ENCODE results near the gene CLEC10A. TPM values are rescaled to one million over a fixed set of nuclear protein-coding genes. Genes with fewer than 3 reads are reported as not detected.

The CLEC10A gene
- total RNA-seq (2013; cell fraction: nucleolus; rRNA removed), result not detected in 2 replicates
- not detected in 2 replicates for total RNA-seq (2014; rRNA removed)
- total RNA-seq (2014; rRNA removed; fragmentation: Illumina TruSeq; extraction: Trizol), result not detected in 2 replicates
- not detected in 2 replicates for total RNA-seq (2021)
- polyA plus RNA-seq (2011; ENCODE audit: low read depth), result not detected
- polyA plus RNA-seq (2011; rRNA removed), result not detected in 2 replicates
- not detected in 2 replicates for polyA plus RNA-seq (2011; cell fraction: cytosol; rRNA removed)
- polyA plus RNA-seq (2011; cell fraction: nucleus; rRNA removed), result not detected in 2 replicates
- not detected in 2 replicates for polyA plus RNA-seq (2012)
- not detected in 2 replicates for polyA plus RNA-seq (2014; fragmentation: Illumina TruSeq; extraction: Trizol)
- polyA plus RNA-seq (2014; fragmentation: Nextera tagmentation; extraction: Ambion mirVana), result not detected
- polyA plus RNA-seq (2014; rRNA removed), result not detected in 2 replicates
- not detected for polyA plus RNA-seq (2016; fragmentation: Nextera tagmentation; extraction: Ambion mirVana)
- not detected in 2 replicates for polyA minus RNA-seq (2011; rRNA and poly(A)+ RNA removed)
- polyA minus RNA-seq (2011; cell fraction: cytosol; rRNA and poly(A)+ RNA removed), result not detected in 2 replicates
- not detected in 2 replicates for polyA minus RNA-seq (2011; cell fraction: nucleus; rRNA and poly(A)+ RNA removed)
- not detected for Bru-seq, nascent RNA
- BruChase-seq, experiment 1, labeled RNA remaining after a 6-hour chase, result not detected
- not detected for BruChase-seq, experiment 2, labeled RNA remaining after a 2-hour chase
- long read RNA-seq, experiment 1, result 0 reads
- long read RNA-seq, experiment 2, result 0 reads

GRCh38 chr17:7079581-7080455 lies at the start of gene CLEC10A:
Gene CLEC10A (minus strand): TSS chr17:7080251. CDS start chr17:7078812, 1,439 bp downstream.
- BruUV-seq (replicated peaks), result no TSS peak
- RAD21 ChIA-PET (ENCODE audit: unreplicated experiment), result no interaction called here
- no peak within 1 kb of the TSS for H3K27ac ChIP-seq (ENCODE audit: control insufficient read depth, insufficient read depth)
- CTCF ChIA-PET, result interaction anchor here (0.9 to 1.2 kb wide), 2 partner anchors 14 to 57 kb away, joined by 3 read pairs; no protein-coding TSS in a partner anchor
- no peak within 1 kb of the TSS for H2AFZ ChIP-seq (ENCODE audit: control insufficient read depth, low read depth, low read length)
- intact Hi-C loops (cut with micrococcal nuclease; ENCODE audit: unreplicated experiment), result no loop called here
- TF ChIP-seq NFYA (IDR thresholded peaks at IDR 0.05; ENCODE audit: borderline replicate concordance, low read depth, low read length) (no peak), MTA2 (IDR thresholded peaks at IDR 0.05; ENCODE audit: low read depth) (no peak), ESRRA (IDR thresholded peaks at IDR 0.05; ENCODE audit: low read length) (no peak), WRNIP1 (IDR thresholded peaks at IDR 0.05; ENCODE audit: borderline replicate concordance, low read depth, low read length) (no peak), LARP7 (IDR thresholded peaks at IDR 0.05) (no peak), FOXM1 (IDR thresholded peaks at IDR 0.05; ENCODE audit: low read depth, low read length) (no peak), KDM1A (IDR thresholded peaks at IDR 0.05; ENCODE audit: borderline replicate concordance) (no peak), EZH2 (IDR thresholded peaks at IDR 0.05; ENCODE audit: borderline replicate concordance, control insufficient read depth, low read depth, low read length) (no peak), RB1 (IDR thresholded peaks at IDR 0.05; ENCODE audit: borderline replicate concordance) (no peak), SUZ12 (IDR thresholded peaks at IDR 0.05; ENCODE audit: unreplicated experiment) (no peak), E2F4 (IDR thresholded peaks at IDR 0.05; ENCODE audit: low read depth, low read length) (no peak), TCF12 (IDR thresholded peaks at IDR 0.05; ENCODE audit: low read depth, low read length) (no peak), RUNX3 (IDR thresholded peaks at IDR 0.05; ENCODE audit: low read length) (no peak), BCLAF1 (IDR thresholded peaks at IDR 0.05) (no peak)
- H3K79me2 ChIP-seq (ENCODE audit: control insufficient read depth, insufficient read depth, low read length), result no peaks in the 10 kb centered on the region
- DNase-seq (ENCODE audit: low read depth, low spot score) (no peak), FAIRE-seq (no peak), ATAC-seq (no peak)
- no peaks in the 10 kb centered on the region for H3K9me3 ChIP-seq (replicated peaks; ENCODE audit: control insufficient read depth, insufficient read depth, low read length)
- SMC1A ChIA-PET (ENCODE audit: uncharacterized antibody, unreplicated experiment), result no interaction called here
- WGBS (ENCODE audit: insufficient coverage, insufficient replicate concordance, low lambda C conversion rate, missing lambda C conversion rate), result 45% methylated on average over 15 of the region's 15 CpGs
- POLR2A ChIA-PET, result no interaction called here
- H3K9ac ChIP-seq (ENCODE audit: control insufficient read depth, insufficient read depth, low read length), result no peak within 1 kb of the TSS
- in situ Hi-C loops (cut with MboI), result no loop called here
- H3K4me3 ChIP-seq, result no peak within 1 kb of the TSS
- no peaks in the 10 kb centered on the region for H3K27me3 ChIP-seq (replicated peaks in 1 of 2; ENCODE audit: control insufficient read depth in 2 of 2, insufficient read depth in 2 of 2, low read length in 1 of 2)
- H3K4me1 ChIP-seq (ENCODE audit: control insufficient read depth, insufficient read depth, low read length), result no peaks in the 10 kb centered on the region
- no peaks in the 10 kb centered on the region for H4K20me1 ChIP-seq (ENCODE audit: control insufficient read depth, insufficient read depth)
- no peaks in the 10 kb centered on the region for H3K36me3 ChIP-seq (ENCODE audit: control insufficient read depth in 2 of 2, insufficient read depth in 2 of 2, low read length in 1 of 2)
- H3K4me2 ChIP-seq (ENCODE audit: control insufficient read depth, insufficient read depth), result no peak within 1 kb of the TSS
